ENCODE measurements around the gene KAT6B. TPM values are rescaled to one million over a fixed set of nuclear protein-coding genes. Genes with fewer than 3 reads are reported as not detected.

KAT6B gene
- total and polyA plus RNA-seq, 2 of the 8 experiments (the other 6 are each of a cell fraction or from before 2014, with no cell fraction given): 7.3 to 30.8 TPM

GRCh38 chr10:74912182-74912581 is 85.8 kb downstream of the KAT6B start (continued):
- no peak for TF ChIP-seq PHF8 (conservative IDR thresholded peaks at IDR 0.05; ENCODE audit: low read depth, low read length)

Measured in H1 (cell line).